Measurements from ENCODE around the gene SLC35C1. TPM values are rescaled to one million over a fixed set of nuclear protein-coding genes. Genes with fewer than 3 reads are reported as not detected.
A peak's percentile ranks its signal among the peaks of the same experiment; 100 is the strongest.

The SLC35C1 gene
- total RNA-seq, 1 experiment from 2014 or later: 9.6 TPM

GRCh38 chr11:45844822-45845578 lies 40.1 kb downstream of the SLC35C1 start:
- no peak for DNase-seq (ENCODE audit: low read depth)

- DNase-seq (ENCODE audit: low read depth): no peak
Measured at GRCh38 chr11:45846174-45846675, 41.3 kb downstream of the SLC35C1 start.

GRCh38 chr11:45846974-45847910 lies 42.3 kb downstream of the SLC35C1 start, which contains the start of gene CRY2:
CRY2 (plus strand) TSS chr11:45847475; CDS start chr11:45847491, 16 bp downstream.
- peak; percentile 97 for DNase-seq (ENCODE audit: low read depth)

DNA sequence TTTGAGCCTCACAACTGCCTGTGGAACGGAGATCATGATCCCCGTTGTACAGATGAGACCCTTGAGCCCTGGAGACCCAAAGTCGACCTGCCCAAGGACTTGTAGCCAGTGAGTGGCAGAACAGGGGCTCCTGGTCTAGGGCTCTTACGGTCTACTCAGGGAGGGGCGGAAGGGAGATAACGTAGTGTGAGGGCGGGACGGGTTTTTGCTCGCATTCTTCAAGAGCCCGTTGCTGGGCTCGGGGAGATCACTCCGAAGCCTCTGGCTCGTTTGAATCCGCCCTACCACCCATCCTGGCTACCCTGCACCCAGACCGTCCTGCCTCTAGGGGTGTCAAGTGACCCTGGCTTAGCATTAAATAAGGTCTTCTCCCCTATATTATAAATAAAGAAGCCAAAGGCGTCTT lies 43.0 kb downstream of the SLC35C1 start:
- DNase-seq (ENCODE audit: low read depth): peak; percentile 48

DNA sequence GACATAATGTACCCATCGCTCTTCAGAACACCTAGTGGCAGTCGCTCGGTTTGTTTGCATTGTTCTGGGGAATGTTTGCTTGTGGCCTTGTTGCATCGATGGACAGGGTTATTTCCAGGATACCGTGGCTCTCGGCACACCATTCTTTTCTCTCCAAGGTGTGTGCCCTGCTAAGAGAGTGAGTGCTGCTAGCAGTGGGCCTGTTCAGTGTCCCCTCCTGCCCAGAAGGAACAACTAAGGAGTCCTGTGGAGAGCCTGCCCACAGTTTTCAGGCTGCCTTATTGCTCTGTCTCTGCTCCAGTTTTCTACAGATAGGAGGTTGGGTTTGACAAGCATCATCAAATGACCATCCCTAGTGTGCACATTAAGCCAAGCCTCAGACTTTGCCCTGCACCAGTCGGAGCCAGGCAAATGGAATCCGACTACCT lies 43.7 kb downstream of the SLC35C1 start:
- DNase-seq (ENCODE audit: low read depth): no peak

DNA sequence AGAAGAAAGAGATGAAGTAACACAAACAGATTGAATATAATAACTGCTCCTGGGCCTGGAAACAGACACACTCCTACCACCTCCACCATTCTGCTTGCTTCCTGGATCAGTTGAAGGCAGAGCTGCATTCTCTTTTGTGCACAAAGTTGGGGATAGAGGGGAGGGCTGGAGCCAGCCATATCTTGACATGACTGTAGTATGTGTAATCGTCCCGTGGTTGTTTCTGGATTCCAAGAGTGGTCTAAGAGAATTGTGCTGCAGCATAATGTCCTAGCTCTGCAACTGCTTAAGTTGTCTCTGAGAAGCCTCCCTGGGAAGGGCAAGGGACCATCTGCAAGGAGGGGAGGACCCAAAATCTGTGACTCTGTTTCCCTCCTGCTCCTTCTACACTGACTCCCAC lies 45.5 kb downstream of the SLC35C1 start:
- peak; percentile 8 for DNase-seq (ENCODE audit: low read depth)

DNA sequence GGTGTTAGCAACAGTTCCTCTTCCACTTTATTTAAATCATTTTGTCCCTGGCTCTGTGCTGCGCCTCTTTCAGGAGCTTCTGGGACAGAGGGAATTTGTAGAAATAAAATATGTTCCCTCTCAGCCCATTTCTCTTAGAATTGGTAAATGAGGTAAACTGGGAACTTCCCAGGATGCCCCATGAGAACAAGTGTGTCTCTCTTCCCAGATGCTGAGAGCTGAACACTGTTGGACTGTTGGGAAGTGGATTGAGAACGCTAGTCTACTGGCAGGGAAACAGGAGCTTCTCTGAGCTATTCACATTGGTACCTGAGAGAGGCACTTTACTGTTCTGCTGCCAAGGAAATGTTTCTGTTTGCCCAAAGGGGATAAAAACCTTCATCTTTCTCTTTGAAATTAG lies 46.3 kb downstream of the SLC35C1 start:
- no peak for DNase-seq (ENCODE audit: low read depth)

- DNase-seq (ENCODE audit: low read depth): no peak
Measured at GRCh38 chr11:45852018-45852711, 47.2 kb downstream of the SLC35C1 start.

DNA sequence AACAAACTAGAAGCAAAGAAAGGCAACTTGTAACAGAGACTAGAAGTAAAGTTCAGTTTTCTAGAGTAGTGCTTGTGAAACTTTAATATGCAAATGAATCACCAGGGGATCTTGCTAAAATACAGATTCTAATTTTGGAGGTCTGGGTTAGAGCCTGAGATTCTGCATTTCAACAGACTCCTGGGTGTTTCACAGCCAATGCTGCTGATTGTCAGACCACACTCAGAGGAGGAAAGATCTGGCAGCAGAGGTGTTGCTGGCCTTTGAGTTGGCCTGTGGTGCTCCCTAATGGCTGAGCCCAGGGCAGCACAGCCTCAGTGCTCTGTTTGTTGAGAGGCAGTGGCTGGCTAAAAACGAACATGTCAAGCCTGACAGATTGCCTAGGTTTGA lies 47.8 kb downstream of the SLC35C1 start:
- DNase-seq (ENCODE audit: low read depth): no peak

DNA sequence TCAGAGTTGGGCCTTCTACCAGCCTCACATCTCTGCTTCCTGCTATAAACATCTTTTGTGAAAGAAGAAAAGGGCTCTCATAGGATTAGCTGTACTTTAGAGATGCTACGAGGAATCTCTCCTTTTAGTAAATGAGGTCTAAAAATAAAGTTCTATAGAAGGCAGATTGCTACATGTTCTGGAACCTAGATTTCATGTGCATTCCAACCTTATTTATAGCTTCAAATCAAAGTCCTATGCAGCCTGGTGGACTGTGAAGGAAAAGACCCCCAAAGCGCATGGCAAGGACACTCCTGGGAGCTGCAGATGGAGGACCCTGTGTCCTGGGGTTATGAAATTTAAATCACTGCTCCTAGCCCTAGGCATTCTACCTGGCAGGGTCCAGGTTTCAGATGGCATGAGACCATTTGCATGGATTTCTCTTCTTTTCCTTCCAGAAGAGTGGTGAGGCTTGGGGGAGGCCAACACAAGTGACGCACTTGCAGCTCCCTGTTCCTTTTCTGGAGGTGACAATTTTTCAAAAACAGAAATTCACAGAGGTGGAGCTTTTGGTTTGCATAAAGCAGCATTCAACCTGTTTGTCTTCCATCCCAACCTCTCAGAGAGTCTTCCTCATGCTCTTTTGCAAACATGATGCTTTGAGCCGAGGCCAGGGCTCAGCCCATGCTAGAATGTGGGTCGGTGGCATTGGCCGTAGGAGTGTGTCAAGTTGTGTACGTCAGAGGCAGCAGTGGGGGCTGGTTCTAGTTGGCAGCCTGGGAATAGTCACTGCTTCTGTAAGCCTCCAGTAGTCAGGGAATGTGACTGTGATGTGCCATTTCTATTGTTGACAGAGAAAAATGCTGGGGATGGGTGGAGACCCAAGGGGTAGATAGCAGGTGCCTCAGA lies 48.6 kb downstream of the SLC35C1 start:
- DNase-seq (ENCODE audit: low read depth): no peak

DNA sequence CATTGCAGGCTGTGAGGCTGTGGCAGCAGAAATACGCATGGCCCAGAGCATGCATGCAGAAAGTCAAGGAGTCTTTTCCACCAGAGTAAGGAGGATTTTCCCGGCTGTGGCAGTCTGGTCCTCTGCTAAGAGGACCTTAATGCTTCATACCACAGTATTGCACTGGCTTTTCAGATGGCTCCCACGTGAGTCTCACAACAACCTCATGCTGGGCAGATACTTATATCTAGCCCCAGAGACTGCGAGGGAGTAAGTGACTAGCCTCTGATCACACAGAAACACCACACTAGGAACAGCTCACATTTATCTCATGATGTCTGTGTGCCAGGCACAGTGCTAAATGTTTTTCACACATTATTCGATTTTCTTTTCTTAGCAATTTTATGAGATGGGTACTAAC lies 50.4 kb downstream of the SLC35C1 start:
- no peak for DNase-seq (ENCODE audit: low read depth)

DNA sequence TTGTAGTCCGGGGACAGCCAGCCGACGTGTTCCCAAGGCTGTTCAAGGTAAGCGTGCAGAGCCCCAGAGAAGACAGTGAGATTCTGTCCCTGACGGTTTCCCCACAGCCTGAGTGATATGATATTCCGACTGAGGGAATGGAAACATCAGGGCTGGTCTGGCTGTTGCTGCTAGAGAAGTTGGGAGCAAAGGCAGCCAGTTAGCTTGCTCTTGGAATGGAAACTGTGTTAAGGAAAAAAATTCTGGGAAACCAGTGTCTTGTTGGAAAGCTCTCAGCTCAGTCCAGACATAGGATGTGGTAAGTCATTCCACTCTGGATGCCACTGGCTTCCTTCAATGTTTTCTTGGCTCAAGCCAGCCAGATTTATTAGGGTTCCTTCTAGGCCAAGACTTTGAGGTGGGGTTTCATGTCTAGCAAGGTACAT lies 51.1 kb downstream of the SLC35C1 start:
- DNase-seq (ENCODE audit: low read depth): no peak

DNA sequence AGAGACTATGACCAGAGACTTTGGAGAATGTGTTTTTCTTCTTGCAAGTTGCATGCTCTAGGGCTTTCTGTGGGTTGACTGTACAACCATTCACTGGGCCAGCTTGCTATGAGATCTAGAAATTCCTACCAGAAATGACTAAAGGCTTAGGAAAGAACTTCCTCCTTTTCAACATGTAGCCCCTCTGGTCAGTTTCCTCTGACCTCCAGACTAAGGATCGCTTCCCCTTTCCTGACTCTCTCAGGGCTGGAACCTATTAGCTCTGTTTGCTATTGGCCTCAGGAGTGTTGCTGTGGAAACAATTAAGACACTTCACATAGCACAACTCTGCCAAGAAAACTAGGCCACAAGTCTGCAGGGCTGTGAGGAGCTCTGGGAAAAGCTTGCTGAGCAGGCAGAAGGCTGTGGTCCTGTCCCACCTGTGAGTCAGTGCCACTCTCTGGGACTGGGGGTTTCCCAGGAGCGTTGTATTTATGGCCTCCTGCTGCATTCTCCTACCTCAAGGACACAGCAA lies 53.1 kb downstream of the SLC35C1 start:
- peak; percentile 14 for DNase-seq (ENCODE audit: low read depth)

- DNase-seq (ENCODE audit: low read depth): no peak
Measured at GRCh38 chr11:45858751-45859398, 53.9 kb downstream of the SLC35C1 start.

DNA sequence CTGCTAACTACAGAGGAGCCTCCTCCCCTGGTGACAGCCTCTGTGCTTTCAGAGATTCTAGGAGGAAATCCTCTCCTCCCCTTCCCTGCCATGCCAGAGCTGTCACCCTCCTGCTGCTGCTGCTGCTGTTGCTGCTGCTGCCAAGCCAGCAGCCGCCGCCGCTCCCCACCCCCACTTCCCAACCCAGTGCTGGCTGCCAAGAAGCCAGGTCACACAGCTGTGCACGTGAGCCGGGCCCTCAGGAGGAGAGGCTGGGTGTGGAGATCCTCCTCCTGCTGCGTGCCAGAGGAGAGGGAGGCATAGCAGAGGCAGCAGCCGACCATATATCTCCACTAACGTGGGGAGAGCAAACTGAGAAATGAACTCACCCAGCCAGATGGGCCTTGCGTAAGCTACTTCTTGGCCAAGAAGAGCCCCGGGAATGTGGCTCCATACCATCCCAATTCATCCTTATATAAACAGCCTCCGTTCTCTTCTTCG lies 54.8 kb downstream of the SLC35C1 start:
- DNase-seq (ENCODE audit: low read depth): peak; percentile 86

- no peak for DNase-seq (ENCODE audit: low read depth)
Measured at GRCh38 chr11:45860348-45860747, 55.4 kb downstream of the SLC35C1 start.

DNA sequence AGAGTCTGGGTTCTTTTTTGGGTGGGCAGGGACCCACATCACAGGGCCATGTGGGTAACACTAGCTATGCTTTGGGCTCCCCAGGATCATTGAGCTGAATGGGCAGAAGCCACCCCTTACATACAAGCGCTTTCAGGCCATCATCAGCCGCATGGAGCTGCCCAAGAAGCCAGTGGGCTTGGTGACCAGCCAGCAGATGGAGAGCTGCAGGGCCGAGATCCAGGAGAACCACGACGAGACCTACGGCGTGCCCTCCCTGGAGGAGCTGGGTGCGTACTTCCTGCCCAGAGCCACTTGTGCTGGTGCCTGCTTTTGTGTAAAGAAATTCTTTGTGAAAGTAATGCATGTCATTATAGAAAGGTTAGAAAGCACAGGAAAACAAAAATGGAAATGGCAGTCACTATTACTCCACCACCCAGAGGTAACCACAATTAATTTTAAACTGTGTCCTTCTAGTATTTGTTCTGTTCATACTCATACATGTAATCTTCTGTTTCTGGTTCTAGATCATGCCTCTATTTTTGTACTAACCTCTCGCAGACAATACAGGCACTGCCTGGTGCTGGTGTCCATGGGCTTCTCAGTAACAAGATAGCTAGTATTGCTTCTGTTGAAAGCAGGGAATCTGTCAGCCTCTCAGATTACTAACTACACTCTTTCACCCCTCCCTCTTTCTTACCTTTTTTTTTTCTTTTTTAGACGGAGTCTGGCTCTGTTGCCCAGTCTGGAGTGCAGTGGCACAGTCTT lies 56.0 kb downstream of the SLC35C1 start:
- DNase-seq (ENCODE audit: low read depth): no peak

All from LHCN-M2 (cell line).